ENCODE data around the gene HSF2BP.

DNA sequence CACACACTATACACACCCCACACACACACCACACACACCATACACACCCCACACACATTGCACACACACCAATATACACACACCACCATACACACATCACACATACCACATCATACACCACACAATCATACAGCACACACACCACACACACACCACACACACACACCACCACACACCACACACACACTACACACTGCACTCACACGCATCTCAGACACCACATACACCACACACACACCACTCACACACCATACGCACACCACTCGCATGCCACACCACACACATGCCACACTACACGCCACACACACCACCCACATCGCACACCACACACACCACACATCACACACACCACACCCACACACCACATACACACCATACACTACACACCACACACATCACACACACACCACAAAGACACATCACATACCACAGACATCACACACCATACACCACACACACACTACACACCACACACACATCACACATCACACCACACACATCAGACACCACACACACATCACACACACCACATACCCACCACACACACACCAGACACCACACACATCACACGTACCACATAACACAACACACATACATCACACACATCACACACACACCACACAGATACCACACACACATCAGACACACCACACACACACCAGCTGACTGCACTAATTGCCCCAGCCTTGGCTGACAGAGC lies 54.6 kb downstream of the HSF2BP start:
- TF ChIP-seq, protein P1, sequence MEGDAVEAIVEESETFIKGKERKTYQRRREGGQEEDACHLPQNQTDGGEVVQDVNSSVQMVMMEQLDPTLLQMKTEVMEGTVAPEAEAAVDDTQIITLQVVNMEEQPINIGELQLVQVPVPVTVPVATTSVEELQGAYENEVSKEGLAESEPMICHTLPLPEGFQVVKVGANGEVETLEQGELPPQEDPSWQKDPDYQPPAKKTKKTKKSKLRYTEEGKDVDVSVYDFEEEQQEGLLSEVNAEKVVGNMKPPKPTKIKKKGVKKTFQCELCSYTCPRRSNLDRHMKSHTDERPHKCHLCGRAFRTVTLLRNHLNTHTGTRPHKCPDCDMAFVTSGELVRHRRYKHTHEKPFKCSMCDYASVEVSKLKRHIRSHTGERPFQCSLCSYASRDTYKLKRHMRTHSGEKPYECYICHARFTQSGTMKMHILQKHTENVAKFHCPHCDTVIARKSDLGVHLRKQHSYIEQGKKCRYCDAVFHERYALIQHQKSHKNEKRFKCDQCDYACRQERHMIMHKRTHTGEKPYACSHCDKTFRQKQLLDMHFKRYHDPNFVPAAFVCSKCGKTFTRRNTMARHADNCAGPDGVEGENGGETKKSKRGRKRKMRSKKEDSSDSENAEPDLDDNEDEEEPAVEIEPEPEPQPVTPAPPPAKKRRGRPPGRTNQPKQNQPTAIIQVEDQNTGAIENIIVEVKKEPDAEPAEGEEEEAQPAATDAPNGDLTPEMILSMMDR (IDR thresholded peaks at IDR 0.05), result no peak
- no peak for TF ChIP-seq POLR2A (IDR thresholded peaks at IDR 0.05)
